ENCODE data around the gene PREP.
"Not testable (repeated sequence)": the region's sequence is repeated elsewhere in the genome, so short reads cannot be mapped to it uniquely, and the experiment has no call there.

The PREP gene

DNA sequence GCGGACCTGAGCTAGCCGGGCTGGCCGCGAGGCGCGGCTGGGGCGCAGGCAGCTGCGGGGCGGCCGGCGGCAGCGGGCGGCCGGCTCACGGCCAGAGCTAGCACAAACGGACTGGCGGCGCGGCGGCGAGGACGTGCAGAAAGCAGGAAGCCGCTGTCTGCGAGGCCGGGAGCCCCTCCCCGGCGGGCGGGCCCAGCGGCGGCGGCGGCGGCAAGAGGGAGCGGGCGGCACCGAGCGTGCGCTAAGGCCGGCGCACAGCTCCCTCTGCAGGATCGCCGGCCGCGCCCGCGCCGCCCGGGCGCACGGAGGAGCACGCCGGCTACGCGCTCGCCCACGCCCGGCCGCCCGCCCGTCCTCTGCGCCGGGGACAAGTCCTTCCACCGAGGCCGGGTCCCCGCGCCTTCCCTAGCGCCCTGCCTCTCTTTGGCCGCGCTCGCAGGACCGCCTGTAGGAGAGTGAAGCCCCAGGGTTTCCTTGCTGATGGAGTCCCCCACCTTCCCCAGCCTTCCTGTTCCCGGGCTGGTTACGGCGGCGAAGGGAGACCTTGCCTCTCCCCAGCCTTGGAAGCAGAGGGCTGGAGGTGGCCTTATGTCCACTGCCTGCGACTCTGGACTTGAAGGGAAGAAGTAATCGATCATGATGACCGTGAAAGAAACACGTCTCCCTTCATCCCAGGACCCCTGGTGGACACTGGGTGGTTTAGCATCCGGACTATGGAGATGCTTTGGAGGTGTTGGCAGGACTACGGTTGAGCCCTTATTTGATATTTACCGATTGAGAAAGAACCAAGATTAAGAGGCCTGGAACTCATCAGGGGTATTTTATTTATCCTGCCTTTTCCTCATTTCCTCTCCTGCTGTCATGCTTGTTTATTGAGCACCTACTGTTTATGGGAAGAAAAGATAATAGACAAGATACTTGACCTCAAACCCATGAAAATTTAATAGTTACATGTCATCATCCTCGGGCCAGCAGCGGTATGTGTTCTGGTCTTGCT is at the start of gene PREP:
Gene PREP, minus strand, starts transcription at position 144 of the 997 bp plus-strand sequence. CDS start 191 bp downstream, outside the sequence.
- no peak for FAIRE-seq

DNA sequence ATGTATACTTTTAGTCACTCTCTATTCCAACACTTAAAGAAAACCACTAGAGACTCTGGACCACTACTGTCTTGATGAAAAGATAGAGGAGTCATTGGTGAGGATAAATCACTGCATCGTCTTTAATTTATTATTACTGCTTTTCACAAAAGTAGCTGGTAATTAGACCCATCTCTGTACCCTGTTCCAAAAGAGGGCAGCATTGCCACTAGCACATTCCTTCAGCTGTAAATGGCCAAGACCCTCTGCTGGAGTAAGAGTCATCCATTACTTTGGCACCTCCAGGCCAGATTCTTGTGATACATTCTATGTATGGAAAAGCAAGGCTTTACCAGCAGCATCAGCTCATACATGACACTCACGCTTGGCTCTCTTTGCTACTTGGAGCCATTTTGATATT is 49.5 kb upstream of the PREP start:
- no peak for FAIRE-seq

DNA sequence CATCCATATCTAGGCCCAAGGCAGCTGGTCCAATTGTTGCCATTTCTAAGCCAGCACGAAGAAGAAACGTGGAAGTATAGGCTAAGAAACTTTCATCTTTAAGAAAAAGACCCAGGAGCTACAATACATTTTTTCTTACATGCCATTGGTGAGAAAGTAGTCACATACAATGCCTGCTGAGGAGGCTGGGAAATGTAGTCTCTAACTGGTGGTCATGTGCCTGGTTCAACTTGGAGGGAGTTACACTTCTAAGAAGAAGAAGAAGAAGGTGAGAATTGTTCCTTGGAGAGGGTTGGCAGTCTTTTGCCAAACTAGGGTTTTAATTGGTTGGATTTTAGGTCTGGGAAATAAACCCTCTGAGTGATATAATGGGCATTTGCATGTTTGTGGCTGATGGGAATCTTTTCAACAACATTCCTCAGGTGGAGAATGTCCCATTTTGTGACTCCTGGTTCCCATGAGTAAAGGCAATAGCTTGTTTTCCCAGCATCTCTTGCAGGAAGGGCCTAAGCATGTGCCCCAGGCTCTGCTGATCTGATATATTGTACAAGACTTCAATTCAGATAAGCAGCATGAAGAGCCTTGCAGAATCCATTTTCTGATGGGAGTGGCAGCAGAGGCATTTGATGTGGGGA is 47.0 kb upstream of the PREP start:
- no peak for FAIRE-seq

DNA sequence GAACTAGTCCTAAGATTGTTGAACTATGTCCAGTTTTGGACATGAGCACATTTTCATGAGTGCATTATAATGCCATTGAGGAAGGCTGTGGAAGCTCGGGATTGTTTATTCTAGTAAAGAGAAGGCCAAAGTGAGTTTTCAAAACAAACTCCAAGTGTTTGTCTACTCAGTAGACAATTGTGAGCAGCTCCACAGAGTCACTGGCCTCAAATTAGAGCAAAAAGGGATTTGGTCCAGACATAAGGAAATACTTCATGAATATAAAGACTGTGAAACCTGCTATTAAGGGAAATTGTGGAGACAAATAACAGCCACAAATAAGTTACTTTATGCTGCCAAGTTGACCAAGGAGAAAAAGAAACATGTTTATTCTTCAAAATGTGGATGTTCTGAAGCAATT is 42.6 kb upstream of the PREP start:
- no peak for FAIRE-seq

DNA sequence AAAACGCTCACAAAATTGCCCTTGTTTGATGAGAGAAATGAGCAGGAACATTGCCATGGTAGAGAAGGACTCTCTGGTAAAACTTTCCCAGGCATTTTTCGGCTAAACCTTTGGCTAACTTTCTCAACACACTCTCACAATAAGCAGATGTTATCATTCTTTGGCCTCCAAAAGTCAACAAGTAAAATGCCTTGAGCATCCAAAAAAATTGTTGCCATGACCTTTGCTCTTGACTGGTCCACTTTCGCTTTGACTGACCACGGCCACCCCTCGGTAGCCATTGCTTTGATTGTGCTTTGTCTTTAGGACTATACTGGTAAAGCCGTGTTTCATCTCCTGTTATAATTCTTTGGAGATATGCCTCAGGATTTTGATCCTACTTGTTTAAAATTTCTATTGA is 41.1 kb upstream of the PREP start:
- no peak for FAIRE-seq

DNA sequence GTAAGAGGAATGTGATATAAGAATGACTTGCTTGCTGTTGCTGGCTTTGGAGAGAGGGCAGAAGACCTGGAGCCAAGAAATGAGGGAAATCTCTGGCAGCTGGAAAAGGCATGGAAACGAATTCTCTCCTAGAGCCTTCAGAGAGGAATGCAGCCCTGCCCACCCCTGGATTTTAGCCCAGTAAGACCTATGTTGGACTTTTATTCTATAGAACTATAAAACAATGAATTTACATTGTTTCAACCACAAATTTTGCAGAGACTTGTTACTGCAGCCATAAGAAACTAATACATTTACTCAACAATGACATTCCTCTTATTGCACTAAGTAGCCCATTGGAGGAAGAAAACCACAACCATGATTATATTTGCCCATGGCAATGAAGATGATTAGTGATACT is 39.5 kb upstream of the PREP start:
- no peak for FAIRE-seq

DNA sequence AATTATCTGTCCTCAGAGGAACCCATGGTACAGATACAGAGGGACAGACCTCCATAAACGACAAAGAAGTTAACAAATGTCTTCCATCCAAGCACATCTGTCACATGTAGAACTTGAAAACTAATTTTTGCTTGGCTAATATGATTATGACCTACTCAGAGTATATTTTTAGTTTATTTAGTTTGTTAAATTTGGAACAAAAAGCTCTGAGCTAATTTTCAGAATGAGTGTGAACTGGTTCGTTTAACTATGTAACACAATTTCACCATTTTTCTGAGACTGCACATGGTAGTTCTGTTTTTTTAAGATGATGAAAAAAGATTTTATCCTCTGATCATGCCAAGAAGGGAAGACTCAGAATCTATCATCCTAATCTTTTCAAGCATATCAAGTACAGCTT is 34.4 kb upstream of the PREP start:
- FAIRE-seq: no peak

DNA sequence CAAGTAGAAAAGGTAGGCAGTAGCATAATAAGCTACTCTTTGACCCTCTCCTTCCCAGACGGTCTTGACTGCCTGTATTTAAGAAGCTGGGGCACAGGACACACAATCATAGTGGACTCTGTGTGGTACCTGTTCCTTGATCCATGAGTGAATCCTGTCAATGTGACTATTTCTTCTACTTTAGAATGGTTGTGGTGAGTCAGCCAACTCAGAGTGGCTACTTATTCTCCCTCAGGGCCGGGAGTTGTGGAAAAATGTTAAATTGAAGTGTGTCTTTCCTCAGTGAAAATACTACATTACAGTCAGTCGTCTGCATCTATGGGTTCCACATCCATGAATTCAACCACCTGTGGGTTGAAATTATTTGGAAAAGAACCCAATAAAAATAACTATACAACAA is 30.8 kb upstream of the PREP start:
- no peak for FAIRE-seq

DNA sequence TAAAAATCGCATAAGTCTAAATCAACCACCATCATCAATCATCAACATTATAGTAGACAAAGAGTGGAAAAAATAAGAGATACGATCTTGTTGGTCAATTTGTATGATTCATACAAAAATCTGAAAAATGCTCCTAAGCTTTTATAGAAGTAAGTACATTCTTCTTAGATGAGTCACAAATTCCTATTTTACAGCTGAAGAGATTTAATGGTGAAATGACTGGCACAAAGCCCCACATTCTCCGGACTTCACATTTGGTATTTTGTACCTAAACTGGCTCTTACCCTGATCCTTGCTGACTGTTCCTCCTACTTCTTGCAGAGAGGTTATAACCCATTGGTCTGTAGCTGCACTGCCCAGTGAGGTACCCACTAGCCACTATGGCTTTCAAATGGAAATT is 29.9 kb upstream of the PREP start:
- peak; percentile 38 for FAIRE-seq

DNA sequence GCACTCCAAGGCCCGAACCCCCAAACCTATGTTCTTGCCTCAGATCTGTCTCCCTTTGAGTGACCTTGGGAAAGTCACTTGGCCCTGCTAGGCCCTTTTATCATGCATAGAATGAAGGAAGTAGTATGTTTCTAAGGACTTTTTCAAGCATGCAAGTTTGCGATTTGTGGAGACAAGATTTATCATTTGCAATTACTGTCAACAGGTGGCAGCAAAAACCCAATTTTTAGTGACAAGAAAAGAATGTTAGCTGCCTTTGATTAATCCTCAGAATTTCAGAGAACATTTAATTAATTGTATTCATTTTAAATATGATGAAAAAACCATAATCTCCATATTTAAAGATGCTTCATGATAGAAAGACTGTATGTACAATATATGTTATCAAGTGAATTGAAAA is 28.3 kb upstream of the PREP start:
- FAIRE-seq: peak; percentile 79

DNA sequence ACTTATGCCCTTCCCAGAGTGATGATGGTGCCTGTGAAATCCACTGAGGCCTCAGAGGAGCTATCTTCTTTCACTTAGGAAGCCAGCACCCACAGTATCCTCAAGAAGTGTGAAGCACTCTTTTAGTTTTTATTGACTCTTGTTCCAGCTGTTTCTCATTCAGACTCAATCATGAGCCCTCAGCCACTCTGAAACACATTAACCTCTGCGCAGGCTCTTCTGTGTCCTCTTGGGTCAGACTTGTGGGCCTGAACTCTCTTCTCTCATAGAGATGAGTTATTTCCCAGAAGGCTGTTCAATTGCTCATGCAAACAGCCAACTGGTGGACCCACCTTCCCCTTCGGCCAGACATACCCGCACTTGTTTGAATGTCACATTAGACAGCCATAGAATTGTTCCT is 27.8 kb upstream of the PREP start:
- no peak for FAIRE-seq

DNA sequence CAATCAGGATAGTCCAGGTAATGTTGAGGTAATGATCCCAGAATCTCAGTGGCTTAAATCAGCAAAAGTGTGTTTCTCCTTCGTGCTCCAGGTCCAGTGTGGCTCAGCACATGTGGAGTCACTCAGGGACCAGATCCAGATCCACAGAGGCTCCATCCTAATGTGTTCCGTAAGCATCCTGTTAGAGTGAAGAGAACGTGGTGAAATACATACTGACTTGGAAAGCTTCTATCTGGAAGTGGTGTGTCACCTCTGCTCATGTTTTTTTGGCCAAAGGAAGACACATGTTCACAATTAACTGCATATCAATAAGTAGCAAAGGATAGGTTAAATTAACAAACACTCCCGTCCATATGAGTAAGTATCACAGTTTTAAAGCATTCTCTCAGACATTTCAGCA is 26.8 kb upstream of the PREP start:
- no peak for FAIRE-seq

DNA sequence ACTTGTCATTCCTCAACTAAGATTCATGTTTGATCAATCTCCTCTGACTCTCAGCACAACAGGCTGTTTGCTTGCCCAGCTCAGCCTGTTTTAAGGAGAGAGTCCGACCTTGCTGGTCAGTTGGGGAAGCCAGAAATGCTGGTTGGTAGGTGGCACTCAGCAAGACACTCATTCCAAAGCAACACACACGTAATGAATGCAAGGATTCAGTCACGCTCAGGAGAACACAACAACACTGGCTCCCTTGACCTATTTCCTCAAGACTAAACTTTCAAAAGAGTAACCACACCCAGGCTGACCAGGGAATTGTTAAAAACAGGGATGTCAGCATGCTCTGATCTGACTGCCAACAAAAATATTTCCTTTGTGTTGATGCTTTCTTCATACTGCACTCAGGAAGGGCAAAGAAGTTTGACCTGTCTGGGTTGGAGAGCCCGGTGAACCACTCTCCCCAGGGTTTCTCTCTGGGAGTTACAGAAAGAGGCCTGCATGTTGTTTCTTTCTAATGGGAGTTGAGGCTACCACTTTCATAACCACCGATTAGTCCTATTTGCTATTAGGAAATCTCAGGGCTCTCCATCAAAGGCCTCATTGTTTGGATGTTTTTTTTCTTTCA is 25.6 kb upstream of the PREP start:
- no peak for FAIRE-seq

DNA sequence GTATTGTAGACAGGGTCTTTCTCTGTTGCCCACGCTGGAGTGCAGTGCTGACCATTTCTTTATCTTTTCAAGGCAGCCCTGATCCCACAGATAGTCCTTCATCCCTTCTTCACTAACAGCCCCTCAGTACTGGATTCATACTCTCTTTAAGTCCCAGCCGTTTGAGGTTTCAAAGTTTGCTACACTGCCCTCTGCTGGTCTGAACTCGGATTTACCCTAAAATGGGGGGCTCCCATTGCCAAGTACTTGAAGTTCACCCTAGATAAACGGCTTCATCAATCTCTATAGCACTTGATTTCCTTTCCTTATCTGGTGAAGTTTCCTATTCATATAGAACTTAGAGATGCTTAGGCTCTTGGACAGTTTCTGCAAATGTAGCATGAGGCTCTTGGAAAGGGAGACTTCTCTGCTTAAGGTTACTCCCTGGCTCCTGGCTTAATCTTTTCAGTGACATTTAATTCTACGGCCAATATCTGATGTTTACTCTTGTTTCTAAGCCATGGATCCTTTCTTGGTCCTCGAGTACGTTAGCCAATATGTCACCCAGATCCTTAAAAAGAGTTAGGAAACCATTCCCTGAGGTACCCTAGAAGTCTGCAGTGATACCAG is 21.4 kb upstream of the PREP start:
- no peak for FAIRE-seq

DNA sequence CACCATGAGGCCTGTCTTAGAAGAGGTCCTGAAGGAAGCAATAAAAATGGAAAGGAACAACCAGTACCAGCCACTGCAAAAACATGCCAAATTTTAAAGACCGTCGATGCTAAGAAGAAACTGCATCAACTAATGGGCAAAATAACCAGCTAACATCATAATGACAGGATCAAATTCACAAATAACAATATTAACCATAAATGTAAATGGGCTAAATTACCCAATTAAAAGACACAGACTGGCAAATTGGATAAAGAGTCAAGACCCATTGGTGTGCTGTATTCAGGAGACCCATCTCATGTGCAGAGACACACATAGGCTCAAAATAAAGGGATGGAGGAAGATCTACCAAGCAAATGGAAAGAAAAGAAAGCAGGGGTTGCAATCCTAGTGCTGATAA is 14.1 kb upstream of the PREP start:
- FAIRE-seq: not testable (repeated sequence)

DNA sequence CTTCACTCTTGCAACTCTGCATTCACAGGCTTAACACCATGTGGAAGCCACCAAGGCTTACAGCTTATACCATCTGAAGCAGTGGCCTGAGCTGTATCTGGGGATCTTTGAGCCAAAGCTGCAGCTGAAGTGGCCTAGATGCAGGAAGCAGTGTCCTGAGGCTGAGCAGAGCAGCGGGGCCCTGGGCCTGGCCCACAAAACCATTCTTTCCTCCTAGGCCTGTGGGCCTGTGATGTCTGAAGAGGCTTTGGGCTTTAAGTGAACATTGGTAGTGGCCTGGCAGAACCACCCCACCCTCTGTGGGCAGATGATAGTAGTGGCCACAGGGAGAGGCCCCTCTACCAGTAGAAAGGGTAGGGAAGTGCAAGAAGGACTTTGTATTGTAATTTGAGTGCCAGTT is 6.9 kb upstream of the PREP start:
- no peak for FAIRE-seq

DNA sequence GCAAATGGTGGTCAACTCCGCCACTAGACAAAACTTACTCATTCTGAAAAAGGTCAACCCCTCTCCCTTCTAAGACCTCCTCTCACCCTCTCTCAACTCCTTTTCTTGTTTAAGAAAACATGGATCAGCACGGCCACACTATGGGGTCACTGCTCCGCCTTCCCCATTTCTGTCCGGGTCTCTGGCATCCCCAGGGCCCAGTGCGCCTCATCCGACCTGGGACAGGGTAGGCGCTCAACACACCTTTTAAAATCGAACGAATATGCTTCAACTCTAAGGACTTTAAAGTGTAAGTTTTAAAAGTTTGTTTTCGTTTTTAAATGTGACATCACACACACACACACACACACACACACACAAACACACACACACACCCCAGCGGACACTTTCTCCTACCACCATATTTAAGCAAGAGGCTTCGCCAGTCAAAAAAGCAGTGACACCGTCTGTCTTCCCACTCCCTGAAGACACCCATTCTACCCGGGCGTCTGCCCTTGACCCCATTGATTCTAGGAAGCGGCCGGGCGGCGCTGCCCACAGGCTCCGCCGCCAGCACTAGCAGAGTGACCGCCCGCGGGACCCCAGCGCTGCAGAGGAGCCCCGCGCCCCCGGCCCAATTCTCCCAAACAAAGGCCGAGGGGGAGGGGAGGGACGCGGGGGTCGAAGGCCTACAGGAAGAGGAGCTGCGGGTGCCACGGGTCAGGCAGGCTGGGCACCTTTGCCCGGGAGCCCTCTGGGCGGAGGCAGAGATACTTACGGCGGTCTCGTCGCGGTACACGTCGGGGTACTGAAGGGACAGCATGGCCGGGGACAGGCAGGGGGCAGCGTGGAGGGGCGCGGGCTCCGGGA is 568 bp downstream of the PREP start:
- no peak for FAIRE-seq

DNA sequence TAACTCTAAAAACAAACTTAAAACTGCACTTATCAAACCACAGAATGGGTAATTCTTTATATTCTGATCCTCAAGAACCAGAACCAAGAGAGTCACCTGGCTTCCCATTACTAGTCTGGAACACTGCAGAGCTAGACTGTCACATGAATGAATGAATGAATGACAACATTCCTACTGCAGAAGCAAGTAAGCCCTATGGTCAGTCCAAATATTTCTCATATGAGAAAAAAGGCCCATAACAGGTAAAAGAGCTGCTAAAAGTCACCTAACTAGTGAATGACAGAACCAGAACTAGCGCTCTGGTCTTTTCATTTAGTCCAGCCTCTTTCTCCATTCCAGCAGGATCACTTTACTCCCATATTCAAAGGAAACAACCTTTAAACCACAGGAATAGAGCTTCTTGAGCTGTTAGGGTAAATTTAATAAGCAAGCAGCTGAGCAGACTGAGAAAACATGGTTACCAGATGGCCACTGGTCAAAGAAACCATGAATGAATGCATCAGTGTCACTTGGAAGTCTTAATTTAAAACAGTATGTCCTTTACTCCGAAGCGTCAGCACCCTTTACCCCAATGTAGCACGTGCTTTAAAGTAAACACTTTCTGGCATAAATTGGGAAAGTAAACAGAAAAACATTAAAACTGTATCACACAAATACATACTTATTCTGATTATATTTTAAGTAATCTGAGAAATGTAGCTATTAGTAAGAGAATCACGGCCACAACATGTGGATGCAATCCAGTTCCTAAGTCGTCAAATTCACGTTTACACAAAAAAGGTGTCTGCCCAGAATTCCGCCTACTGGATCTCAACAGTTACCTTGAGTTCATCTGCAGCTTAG is 1.4 kb downstream of the PREP start:
- FAIRE-seq: no peak

DNA sequence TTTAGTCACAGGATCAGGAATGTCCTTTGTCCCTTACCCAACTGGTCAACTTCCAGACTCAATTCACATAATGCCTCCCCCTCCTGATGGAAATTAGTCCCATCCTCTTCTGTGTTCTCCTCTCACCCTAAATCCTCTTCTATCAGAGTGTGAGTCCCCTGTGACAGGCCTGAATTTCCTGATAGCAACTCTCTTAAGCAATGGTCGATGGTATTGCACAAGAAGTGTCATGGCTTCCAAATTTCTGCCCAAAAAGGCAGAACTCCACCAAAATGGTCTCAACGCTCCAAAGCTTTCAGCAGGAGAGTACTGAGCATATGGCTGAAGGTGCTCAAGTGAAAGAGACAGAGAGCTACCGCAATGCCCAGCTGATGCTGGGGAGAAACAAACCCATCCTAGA is 2.4 kb downstream of the PREP start:
- FAIRE-seq: no peak

DNA sequence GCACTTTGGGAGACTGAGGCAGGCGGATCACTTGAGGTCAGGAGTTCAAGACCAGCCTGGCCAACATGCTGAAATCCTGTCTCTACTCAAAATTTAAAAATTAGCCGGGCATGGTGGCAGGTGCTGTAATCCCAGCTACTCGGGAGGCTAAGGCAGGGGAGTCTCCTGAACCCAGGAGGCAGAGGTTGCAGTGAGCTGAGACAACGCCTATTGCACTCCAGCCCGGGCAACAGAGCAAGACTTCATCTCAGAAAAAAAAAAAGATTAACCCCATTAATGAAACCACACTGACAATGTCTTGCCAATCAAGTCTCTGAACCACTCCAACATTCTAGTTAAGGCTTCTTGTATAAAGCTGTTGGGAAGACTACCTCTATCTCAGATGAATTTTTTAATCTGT is 4.0 kb downstream of the PREP start:
- FAIRE-seq: no peak

DNA sequence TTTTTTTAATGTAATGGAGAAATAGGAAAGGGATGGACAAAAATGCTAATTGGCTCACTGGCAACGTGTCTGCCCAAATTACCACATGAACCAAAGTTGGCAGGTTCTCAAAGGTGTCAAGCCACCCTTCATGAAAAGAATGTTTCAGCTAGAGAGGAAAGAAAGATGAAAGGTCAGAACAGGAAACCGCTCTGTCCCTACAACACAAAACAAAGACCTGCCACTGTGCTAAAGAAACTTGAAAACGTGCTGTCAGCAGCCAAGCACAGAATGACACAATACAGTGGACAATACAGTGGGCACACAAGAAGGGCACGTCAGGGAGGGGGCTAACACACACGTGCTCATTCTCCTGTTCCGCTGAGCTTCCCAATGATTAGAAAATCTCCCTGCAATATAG is 4.9 kb downstream of the PREP start:
- no peak for FAIRE-seq

DNA sequence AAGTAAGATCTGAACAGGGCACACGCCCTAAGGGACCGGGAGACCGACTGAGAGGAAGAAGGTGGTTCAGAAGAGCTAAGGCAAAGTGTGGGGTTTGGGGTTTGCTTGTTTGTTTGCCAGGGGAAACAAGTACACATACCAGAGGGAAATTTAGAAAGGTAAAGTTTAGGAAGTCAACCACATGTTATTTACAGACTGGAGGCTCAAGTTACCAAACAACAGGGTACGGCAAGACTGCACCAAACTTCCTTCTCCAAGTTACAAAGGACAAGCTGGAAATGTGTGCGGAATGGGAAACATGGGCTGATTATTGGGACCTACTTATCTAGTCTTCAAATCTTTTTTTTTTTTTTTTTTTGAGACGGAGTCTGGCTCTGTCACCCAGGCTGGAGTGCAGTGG is 11.2 kb downstream of the PREP start:
- FAIRE-seq: no peak

Data from TTC549 (cell line).